Measurements from ENCODE around the gene TIGIT.

TIGIT gene

DNA sequence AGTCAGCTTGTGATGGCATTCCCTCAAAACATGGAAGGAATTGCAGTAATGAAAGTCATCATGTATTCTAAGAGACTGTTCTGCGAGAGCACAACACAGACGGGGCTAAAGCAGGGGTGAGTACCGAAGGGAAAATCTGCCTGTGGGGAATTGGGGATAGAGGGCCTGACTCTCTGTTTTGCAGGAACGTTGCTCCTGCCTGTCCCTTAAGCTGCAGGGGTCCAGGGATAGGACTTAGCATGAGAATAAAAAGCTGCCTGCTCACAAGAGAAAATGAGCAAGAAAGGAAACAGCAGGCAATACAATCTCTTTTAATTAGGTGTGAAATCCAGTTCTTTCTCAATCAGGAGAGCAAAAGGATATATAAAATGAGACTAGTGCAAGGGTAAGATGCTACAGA, 62.2 kb downstream of the TIGIT start:
- no peak for DNase-seq

DNA sequence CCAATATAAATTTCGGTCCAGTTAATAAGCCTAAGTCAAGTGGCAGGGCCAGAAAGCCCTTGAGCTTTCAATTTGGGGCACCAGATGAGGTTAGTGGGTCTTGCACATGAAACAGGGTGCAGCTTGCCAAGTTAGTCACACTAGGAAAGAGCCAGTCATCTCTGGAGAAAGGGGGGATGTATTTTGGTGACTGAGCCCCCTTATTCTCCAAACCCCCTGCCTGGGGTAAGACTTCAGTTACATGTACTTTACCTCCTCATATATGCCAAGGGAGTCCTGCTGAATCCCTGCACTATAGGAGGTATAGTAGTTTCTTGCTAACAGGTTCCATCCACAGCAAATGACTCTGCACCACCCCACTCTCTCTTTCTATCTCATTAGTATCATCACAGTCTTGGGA, 62.7 kb downstream of the TIGIT start:
- DNase-seq, result no peak
